DND-41 (cell line): ENCODE measurements around the gene ZNF626.
"Not testable (repeated sequence)": the region's sequence is repeated elsewhere in the genome, so short reads cannot be mapped to it uniquely, and the experiment has no call there.

Experiments
- ATAC-seq: fragments of 200-7000 bp; cut with Tn5 transposase; 3 replicates; pipeline ENCODE4 v1.9.1; 2021; ENCODE audit warnings: low read depth; ENCODE audit not compliant: insufficient read depth
- DNase-seq: peaks from one replicate; pipeline ENCODE4 v3.0.0-alpha.2; 2020
- H2AFZ ChIP-seq: 2 replicates; pipeline ENCODE4 v1.6.0; 2012; ENCODE audit warnings: low read depth, low read length
- H3K27ac ChIP-seq: 2 replicates; pipeline ENCODE4 v1.5.1; 2012; ENCODE audit warnings: low read length, inconsistent platforms
- H3K27me3 ChIP-seq: fragments of 200-600 bp; sonication (generic); 2 replicates; pipeline ENCODE4 v1.6.0; 2012; ENCODE audit warnings: low read length, mild to moderate bottlenecking, inconsistent platforms; ENCODE audit not compliant: insufficient read depth, poor library complexity
- H3K36me3 ChIP-seq: 2 replicates; pipeline ENCODE4 v1.5.1; 2012; ENCODE audit warnings: low read length, inconsistent platforms; ENCODE audit not compliant: insufficient read depth
- H3K4me1 ChIP-seq: 2 replicates; pipeline ENCODE4 v1.5.1; 2012; ENCODE audit warnings: mild to moderate bottlenecking, low read length; ENCODE audit not compliant: insufficient read depth
- H3K4me2 ChIP-seq: 2 replicates; pipeline ENCODE4 v1.6.0; 2012; ENCODE audit warnings: mild to moderate bottlenecking, moderate library complexity, low read length, inconsistent platforms; ENCODE audit not compliant: insufficient read depth
- H3K4me3 ChIP-seq, 2 experiments: fragments of 200-600 bp in 1 of 2; shearing (Covaris generic) in 1 of 2; 2 replicates each; pipeline ENCODE4 v1.5.1; 2012 to 2016; ENCODE audit warnings: inconsistent platforms in 2 of 2, low read length in 2 of 2, mild to moderate bottlenecking in 2 of 2, low read depth in 1 of 2, moderate library complexity in 1 of 2
- H3K79me2 ChIP-seq: 2 replicates; pipeline ENCODE4 v1.6.0; 2012; ENCODE audit warnings: low read length, inconsistent platforms; ENCODE audit not compliant: insufficient read depth
- H3K9ac ChIP-seq: 2 replicates; pipeline ENCODE4 v1.6.0; 2012; ENCODE audit warnings: low read depth, mild to moderate bottlenecking, inconsistent platforms, low read length, moderate library complexity
- H3K9me3 ChIP-seq: 2 replicates; pipeline ENCODE4 v1.5.1; 2012; ENCODE audit warnings: low read length, moderate library complexity, mild to moderate bottlenecking, inconsistent platforms; ENCODE audit not compliant: insufficient read depth, severe bottlenecking
- H4K20me1 ChIP-seq: 2 replicates; pipeline ENCODE4 v1.6.0; 2012; ENCODE audit warnings: low read length; ENCODE audit not compliant: insufficient read depth
- EZH2 ChIP-seq: IDR thresholded peaks from 3 replicates; pipeline ENCODE4 v1.6.1; 2012; ENCODE audit warnings: borderline replicate concordance, low read depth, mild to moderate bottlenecking, moderate library complexity, low read length, inconsistent platforms; ENCODE audit not compliant: severe bottlenecking
- TF ChIP-seq, protein P1 (sequence below): IDR thresholded peaks from 2 replicates; pipeline ENCODE4 v1.5.1; 2012; ENCODE audit warnings: borderline replicate concordance, low read length, moderate library complexity, mild to moderate bottlenecking; ENCODE audit not compliant: poor library complexity, severe bottlenecking; ENCODE audit errors: extremely low read depth

The ZNF626 gene

DNA sequence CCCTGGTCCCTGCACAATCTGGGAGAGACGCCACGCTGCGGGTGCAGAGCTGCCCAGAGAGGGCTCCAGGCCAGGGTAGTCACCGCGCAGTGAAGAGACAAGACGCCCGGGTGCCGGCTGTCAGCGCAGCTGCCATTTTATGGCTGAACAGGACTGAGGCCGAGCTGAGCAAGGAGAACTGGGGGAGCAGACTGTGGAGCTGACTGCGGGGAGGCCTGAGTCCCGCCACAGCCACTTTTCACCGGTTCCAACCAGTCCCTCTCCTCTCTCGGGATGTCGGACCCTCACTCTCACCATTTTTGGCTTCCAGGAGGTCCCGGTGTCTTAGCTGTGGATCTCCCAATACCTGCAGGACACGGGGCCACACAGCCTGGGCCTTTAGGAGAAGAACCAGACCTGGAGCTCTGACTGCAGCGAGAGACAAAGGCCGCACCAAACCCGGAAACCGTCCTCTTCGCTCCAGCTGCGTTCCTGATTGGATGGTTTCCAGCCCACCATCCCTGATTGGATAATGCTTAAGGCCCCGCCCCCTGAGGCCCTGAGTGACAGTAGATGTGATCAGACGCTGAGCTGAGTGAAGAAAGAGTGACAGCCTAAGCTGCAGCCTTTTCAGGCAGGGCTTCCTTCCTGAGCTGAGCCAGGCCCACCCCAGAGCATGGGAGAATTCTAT lies at the start of gene ZNF626:
ZNF626 (minus strand) TSS at position 422 of the 670 bp plus-strand sequence; CDS start at position 297, 125 bp downstream.
- Histone ChIP-seq H3K4me3 (no peak within 1 kb of the TSS), H3K4me2 (no peak within 1 kb of the TSS)

DNA sequence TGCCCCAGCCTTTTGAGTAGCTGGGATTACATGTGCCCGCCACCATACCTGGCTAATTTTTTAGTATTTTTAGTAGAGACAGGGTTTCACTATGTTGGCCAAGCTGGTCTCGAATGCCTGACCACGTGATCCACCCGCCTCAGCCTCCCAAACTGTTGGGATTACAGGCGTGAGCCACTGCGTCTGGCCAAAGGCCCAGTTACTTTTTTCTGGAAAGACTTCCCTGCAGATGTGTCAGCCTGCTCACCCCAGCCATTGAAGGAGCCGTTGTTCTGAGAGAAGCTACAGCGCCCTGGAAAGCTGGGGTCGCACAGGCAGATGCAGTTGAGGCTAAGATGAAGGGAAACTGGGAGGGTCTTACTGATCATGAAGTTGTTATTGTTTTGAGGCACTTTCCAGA lies 7.9 kb upstream of the ZNF626 start:
- no peak for DNase-seq
- H3K27me3 ChIP-seq = no peaks in the 10 kb centered on the region
- H3K79me2 ChIP-seq = no peaks in the 10 kb centered on the region
- TF ChIP-seq, protein P1, sequence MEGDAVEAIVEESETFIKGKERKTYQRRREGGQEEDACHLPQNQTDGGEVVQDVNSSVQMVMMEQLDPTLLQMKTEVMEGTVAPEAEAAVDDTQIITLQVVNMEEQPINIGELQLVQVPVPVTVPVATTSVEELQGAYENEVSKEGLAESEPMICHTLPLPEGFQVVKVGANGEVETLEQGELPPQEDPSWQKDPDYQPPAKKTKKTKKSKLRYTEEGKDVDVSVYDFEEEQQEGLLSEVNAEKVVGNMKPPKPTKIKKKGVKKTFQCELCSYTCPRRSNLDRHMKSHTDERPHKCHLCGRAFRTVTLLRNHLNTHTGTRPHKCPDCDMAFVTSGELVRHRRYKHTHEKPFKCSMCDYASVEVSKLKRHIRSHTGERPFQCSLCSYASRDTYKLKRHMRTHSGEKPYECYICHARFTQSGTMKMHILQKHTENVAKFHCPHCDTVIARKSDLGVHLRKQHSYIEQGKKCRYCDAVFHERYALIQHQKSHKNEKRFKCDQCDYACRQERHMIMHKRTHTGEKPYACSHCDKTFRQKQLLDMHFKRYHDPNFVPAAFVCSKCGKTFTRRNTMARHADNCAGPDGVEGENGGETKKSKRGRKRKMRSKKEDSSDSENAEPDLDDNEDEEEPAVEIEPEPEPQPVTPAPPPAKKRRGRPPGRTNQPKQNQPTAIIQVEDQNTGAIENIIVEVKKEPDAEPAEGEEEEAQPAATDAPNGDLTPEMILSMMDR = no peak
- TF ChIP-seq EZH2 = no peak
- H4K20me1 ChIP-seq = no peaks in the 10 kb centered on the region
- ATAC-seq = no peak
- no peak overlapping the region for H2AFZ ChIP-seq
- no peak overlapping the region for H3K4me2 ChIP-seq
- H3K4me1 ChIP-seq = no peaks in the 10 kb centered on the region
- H3K9me3 ChIP-seq = peaks cover 3% of the 10 kb centered on the region
- H3K9ac ChIP-seq = no peak overlapping the region
- H3K27ac ChIP-seq = no peak overlapping the region
- no peaks in the 10 kb centered on the region for H3K36me3 ChIP-seq
- H3K4me3 ChIP-seq = no peak overlapping the region

More for the DNA sequence above, at the start of gene ZNF626:
- DNase-seq (no peak), ATAC-seq (no peak)
- Histone ChIP-seq H2AFZ (no peak within 1 kb of the TSS), H3K27ac (no peak within 1 kb of the TSS), H3K79me2 (no peaks in the 10 kb centered on the region), H3K9me3 (peaks cover 3% of the 10 kb centered on the region), H3K9ac (no peak within 1 kb of the TSS), H3K27me3 (no peaks in the 10 kb centered on the region), H4K20me1 (no peaks in the 10 kb centered on the region), H3K4me1 (no peaks in the 10 kb centered on the region), H3K36me3 (no peaks in the 10 kb centered on the region)
- TF ChIP-seq EZH2 = no peak

DNA sequence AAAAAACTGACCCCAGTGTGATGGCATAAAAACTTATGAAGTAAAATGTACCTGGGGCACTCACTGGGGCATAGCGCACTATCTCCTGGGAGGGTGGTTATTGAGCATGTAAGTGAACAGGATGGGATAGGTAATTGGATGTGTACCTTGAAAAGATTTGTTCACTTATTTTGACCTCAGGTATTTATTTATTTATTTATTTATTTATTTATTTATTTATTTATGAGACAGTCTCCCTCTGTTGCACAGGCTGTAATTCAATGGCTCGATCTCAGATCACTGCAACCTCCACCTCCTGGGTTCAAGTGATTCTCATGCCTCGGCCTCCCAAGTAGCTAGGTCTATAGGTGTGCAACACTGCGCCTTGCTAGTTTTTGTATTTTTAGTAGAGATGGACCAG lies 5.9 kb upstream of the ZNF626 start:
- peaks cover 3% of the 10 kb centered on the region for H3K9me3 ChIP-seq
- H3K4me2 ChIP-seq = no peak overlapping the region
- H3K4me3 ChIP-seq = no peak overlapping the region
- H4K20me1 ChIP-seq = no peaks in the 10 kb centered on the region
- DNase-seq (no peak), ATAC-seq (no peak)
- H3K36me3 ChIP-seq = no peaks in the 10 kb centered on the region
- no peak overlapping the region for H3K9ac ChIP-seq
- H3K4me1 ChIP-seq = no peaks in the 10 kb centered on the region
- TF ChIP-seq, protein P1 = no peak
- TF ChIP-seq EZH2 = no peak
- no peaks in the 10 kb centered on the region for H3K27me3 ChIP-seq
- H2AFZ ChIP-seq = no peak overlapping the region
- no peaks in the 10 kb centered on the region for H3K79me2 ChIP-seq
- no peak overlapping the region for H3K27ac ChIP-seq

DNA sequence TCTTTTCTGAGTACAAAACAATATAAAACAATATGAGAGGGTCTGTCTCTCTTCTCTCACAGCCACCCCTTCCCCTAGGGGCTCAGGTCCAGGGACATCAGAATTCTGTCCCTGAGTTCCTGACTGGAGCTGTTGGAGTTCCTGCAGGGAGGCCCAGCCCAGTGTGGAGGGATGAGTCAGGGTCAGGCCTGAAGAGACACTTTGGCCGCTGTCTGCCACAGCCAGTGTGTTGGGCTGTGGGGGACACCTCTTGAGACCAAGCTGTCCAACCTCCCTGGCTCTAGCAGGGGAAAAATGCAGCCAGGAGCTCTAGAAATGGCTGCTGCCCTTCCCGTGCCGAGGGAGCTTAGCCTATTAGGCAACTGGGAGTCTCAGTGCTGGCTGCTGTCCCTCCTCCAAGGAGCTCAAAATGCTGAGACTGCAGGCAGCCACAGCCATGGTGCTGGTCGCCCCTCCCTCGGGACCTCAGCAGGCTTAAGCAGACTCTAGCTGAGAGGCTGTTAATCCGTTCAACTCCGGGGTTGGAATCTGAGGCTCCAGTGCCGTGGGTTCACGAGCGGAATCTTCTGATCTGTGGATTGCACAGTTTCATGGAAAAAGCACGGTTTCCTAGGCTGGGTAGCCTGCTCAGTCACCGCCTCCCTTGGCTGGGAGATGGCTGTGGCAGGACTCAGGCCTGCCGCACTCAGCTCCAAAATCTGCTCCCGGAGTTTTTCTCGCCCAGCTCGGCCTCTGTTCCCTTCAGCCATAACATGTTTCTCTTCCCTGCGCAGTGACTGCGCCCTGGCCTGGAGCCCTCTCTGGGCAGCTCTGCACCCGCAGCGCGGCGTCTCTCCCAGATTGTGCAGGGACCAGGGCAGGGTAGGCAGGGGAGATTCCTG lies 3.8 kb upstream of the ZNF626 start:
- Histone ChIP-seq H3K4me2 (no peak overlapping the region), H3K9me3 (peaks cover 3% of the 10 kb centered on the region), H3K36me3 (no peaks in the 10 kb centered on the region), H3K4me3 (no peak overlapping the region), H3K9ac (no peak overlapping the region), H3K27me3 (no peaks in the 10 kb centered on the region), H2AFZ (no peak overlapping the region), H3K27ac (no peak overlapping the region), H3K4me1 (no peaks in the 10 kb centered on the region), H3K79me2 (no peaks in the 10 kb centered on the region), H4K20me1 (no peaks in the 10 kb centered on the region)
- ATAC-seq (no peak), DNase-seq (no peak)
- TF ChIP-seq EZH2 = no peak
- TF ChIP-seq, protein P1 = no peak

DNA sequence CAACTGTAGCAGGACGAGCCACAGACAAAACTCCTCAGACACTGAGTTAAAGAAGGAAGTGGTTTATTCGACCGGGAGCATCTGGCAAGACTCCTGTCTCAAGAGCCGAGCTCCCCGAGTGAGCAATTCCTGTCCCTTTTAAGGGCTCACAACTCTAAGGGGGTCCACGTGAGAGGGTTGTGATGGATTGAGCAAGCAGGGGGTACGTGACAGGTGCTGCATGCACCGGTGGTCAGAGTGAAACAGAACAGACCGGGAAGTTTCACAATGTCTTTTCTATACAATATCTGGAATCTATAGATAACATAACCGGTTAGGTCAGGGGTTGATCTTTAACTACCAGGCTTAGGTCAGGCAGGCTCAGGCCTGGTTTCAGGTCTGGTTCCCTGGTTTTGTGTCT lies 3.1 kb upstream of the ZNF626 start:
- not testable (repeated sequence) for H3K9ac ChIP-seq, H3K4me3 ChIP-seq, H3K9me3 ChIP-seq, H3K79me2 ChIP-seq, ATAC-seq, H3K36me3 ChIP-seq, H3K4me1 ChIP-seq, DNase-seq, H2AFZ ChIP-seq, H3K27me3 ChIP-seq, H4K20me1 ChIP-seq, H3K27ac ChIP-seq, H3K4me2 ChIP-seq
